Measurements from ENCODE around the gene NDN.

GRCh38 chr15:23671481-23671880, 15.6 kb downstream of the NDN start:
- no peak for TF ChIP-seq EZH2phosphoT487 (IDR thresholded peaks at IDR 0.05; ENCODE audit: low read depth, severe bottlenecking, unreplicated experiment)
- TF ChIP-seq CTCF (IDR thresholded peaks at IDR 0.05; ENCODE audit: poor library complexity) = no peak
